ENCODE data around the gene ANKRD39.
"Not testable (repeated sequence)": the region's sequence is repeated elsewhere in the genome, so short reads cannot be mapped to it uniquely, and the experiment has no call there.

Gene ANKRD39, protein sequence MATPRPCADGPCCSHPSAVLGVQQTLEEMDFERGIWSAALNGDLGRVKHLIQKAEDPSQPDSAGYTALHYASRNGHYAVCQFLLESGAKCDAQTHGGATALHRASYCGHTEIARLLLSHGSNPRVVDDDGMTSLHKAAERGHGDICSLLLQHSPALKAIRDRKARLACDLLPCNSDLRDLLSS

DNA sequence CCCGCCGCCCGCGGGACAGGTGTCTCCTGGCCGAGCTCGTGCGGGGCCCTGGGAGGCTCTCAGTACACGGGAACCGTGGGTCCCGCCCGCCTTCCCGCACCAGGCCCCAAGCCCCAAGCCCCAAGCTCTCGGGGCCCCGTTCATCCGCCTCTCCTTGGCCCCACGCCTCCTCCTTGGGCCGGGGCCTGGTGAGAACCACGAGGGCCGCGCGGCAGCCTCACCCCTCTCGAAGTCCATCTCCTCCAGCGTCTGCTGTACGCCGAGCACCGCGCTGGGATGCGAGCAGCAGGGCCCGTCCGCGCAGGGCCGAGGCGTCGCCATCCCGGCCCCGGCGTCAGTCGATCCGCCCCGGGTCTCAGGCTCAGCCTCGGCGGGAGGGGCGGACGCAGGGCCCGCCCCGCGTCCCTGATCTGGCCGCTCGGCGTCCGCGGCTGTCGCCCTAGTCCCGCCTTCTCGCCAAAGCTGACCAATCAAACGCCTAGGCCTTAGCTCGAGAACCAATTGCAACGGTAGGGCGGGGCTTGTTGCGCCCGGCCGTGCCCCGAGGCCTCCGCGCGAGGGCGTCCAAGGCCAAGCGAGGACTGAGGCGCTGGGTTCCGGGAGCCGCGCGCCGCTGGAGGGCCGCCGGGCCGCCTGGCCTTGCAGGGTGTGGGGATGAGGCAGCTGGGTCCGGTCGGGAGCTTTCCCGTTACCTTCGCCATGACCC, at the start of gene ANKRD39:
ANKRD39 (minus strand) TSS at position 350 of the 706 bp plus-strand sequence; CDS start at position 321, 29 bp downstream.
- DNase-seq: peak; percentile 98

DNA sequence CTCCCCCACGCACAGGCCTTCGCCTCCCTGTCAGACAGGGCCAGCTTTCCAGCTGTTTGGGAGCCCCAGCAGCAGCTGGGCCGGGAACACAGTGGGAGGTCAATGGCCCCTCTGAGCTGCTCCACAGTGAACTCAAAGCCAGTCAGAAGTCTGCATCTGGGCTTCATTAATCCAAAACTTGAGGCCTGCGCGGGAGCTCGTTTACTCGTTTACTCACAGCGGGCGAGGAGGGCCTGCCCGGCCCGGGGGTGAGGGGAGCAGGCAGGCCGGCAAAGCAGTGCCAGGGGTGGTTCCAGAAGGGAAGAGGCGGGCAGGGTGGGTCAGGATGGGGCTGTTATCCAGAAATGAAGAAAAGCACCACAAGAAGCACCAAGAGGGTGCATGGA, 48.9 kb upstream of the ANKRD39 start:
- DNase-seq: no peak

DNA sequence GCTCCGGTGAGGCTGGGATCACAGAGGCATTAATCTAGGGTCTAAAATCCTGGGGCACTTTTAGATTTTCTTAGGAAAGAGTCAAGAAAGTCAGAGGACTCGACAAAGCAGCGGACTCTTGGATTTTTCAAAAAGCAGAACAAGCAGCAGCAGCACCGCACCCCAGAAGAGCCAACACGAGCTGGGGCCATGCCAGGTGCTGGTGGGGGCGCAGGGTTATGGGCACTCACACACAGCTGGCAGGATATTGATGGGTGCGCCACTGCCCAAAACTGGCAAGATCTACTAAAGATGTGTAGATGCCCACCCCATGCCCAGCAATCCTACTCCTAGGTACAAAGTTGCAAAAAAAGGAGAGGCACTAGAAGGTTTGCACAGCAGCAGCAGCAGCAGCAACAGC, 46.0 kb upstream of the ANKRD39 start:
- no peak for DNase-seq

GRCh38 chr2:96903318-96903717, 45.5 kb upstream of the ANKRD39 start:
- no peak for DNase-seq

- DNase-seq: no peak
Observed at GRCh38 chr2:96900237-96900636, 42.4 kb upstream of the ANKRD39 start.

- no peak for DNase-seq
Observed at GRCh38 chr2:96899413-96899741, 41.6 kb upstream of the ANKRD39 start.

DNA sequence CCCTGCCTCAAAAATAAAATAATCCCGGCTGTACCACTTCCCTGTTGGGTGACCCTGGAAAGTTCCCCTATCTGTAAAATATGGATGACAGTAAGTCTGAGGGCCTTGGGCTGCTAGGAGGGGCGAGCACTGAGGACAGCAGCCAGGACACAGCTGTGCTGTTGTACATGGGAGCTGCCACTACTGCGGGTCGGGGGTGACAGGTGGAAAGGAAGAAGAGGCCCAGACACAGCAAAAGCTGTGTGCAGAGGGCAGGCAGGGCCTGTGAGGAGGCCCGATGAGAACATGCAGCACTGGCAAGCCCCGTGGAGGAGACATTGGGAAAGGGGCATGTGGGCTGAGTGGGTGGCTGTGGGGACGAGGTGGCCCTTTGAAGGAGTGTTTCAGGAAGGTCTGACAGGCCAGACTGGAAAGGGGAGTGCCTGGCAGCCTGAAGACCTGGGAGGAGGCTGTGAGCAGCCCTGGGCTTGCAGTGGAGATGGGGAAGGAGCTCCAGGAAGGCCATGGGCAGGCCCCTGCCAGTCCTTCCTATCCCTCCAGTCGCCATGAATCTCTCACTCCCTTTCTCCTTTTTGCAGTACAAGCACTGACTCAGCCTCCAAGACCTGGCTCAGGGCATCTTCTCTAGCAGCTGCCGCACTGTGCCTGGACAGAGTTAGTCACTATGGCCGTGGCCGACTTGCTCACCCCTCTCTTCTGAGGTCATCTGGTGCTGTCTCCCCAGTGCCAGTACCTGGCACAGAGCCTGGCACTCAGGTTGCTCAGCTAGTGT, 41.0 kb upstream of the ANKRD39 start:
- no peak for DNase-seq

DNA sequence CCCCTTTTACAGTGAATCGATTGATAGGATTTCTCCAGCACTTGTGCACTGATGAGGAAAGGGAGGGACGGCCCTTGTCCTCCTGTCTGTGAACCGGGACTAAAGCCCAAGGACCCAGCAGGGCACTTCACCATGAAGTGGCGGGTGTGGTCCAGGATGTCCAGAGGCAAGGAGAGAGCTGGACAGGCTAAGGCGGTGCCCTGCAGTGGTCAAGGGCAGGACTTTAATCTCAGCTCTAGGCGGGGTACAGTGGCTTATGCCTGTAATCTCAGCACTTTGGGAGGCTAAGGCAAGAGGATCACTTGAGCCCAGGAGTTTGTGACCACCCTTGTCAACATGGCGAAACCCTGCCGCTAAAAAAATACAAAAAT, 40.3 kb upstream of the ANKRD39 start:
- no peak for DNase-seq

DNA sequence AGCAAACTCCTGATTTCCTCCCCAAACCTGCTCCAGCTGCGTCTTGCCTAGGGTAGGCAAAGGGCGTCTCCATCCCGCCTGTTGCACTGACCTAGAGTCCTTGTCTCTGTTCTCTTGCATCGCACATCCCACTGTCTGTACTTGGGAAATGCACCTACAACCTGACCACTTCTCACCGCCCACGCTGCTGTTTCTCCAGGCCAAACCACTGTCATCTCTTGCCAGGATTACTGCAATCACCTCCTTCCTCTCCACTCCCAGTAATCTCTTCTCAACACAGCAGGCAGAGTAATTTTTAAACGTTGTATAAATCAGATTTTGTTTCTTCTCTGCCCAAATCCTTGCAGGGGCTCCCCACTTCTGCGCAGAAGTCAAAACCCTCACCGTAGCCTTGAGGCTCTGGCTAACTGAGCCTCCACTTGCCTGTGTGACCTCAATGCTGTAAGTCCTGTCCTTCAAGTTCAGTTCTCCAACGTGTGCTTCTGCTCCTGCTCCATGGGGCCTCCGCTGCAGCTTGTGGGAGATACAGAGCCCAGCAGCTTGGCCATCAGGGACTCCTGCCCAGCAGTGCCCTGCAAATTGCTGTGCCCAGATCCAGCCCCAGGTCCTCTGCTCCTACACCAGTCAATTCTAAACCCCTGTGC, 39.8 kb upstream of the ANKRD39 start:
- DNase-seq: no peak

DNA sequence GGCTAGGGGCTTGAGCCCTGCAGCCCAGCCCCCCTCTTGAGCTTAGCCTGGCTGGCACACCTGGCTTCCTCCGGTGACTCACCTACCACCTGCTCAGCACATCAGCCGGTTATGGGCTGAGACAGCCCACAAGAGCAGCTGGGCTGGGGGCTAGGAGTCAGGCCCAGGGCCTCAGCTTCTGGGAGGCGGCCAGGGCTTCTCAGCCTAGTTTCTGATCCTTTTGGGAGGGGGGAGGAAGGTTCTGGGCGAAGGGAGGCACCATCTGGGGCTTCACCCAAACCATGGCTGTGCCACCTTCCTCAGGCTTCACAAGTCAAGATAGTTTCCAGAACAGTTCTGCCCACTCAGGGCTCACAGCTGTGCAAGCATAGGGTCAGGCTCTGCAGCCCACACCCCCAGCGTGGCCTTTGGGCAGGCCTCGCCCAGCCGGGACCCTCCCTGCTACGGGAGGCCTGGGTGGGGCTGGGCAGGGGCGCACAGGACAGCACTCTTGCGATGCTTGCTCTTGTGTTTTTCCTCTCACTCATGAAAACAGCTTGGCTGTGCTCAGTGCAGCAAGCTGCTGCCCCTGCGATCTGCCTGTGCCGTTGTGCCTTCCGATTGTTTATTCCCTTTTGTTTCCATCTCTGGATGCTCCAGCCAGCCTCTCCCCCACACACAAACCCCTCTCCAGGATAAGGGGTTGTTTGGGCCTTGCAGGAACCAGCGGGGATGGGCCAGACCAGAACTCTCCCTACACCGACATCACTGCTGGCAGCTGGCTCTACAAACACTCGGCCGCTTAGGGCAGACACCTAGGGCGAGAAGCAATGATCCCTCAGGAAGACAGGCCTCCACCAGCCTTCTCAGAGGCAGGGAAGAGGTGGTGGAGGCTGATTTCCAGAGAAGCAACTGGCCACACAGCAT, 38.2 kb upstream of the ANKRD39 start:
- DNase-seq: peak; percentile 31

- DNase-seq: no peak
Observed at GRCh38 chr2:96895032-96895745, 37.4 kb upstream of the ANKRD39 start.

GRCh38 chr2:96894151-96894531, 36.3 kb upstream of the ANKRD39 start:
- DNase-seq: no peak

GRCh38 chr2:96893289-96894150, 35.7 kb upstream of the ANKRD39 start:
- no peak for DNase-seq

DNA sequence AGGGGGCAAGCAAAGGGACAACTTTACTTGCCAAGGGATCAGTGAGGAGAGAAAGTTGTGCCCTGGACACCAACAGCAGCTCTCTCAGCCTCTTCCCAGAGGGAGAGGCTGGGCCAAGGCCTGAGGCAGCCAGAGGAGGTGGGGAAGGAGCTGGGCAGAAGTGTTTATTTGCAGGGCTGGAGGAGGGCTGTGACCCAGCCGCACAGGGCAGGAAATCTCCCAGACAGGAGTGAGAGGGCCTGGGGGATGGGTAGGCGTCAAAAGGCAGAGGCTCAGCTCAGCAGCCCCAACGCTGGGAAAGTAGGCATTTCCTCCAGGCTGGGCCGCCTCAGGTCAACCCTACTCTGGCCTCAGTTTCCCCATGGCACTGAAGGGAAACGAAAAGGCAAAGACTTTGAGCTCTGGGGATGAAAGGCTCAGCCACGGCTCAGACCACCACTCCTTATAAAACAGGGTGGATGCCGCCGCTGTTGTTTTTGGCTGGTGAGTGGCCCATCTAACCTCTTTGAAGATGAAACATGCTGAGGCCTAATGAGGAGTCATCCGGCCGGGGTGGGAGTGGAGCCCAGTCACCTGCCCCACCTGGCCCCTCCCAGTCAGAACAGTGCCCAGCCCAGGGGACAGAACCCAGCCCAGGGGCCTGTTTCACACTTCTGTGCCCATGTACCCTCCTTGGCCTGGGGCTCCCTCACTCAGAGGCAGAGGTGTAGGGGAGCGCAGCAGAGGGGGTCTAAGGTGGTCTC, 33.9 kb upstream of the ANKRD39 start:
- no peak for DNase-seq

GRCh38 chr2:96890726-96891385, 33.0 kb upstream of the ANKRD39 start:
- DNase-seq: no peak

DNA sequence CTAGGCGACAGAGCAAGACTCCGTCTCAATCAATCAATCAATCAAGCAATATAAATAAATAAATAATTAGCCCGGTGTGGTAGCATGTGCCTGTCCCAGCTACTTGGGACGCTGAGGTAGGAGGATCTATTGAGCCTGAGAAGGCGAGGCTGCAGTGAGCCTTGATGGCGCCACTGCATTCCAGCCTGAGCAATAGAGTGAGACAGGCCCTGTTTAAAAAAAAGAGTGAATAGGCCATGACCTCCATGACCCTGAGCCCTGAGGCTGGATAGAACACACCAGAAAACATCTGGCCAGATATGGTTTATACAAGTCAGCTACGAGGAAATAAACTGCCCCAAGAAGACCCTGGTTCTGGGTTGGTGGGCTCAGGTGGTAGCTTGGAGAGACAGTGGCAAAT, 32.4 kb upstream of the ANKRD39 start:
- DNase-seq: no peak

DNA sequence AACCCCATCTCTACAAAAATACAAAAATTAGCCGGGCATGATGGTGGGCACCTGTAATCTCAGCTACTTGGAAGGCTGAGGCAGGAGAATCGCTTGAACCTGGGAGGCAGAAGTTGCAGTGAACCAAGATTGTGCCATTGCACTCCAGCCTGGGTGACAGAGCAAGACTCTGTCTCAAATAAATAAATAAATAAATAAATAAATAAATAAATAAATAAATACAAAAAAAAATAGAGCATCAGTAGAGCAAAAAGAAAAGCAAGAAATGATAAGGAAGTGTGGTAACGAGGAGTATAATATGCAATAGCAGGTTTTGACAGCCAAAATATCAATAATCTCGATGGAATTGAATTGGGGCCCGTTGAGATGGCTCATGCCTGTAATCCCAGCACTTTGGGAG, 31.7 kb upstream of the ANKRD39 start:
- not testable (repeated sequence) for DNase-seq

DNA sequence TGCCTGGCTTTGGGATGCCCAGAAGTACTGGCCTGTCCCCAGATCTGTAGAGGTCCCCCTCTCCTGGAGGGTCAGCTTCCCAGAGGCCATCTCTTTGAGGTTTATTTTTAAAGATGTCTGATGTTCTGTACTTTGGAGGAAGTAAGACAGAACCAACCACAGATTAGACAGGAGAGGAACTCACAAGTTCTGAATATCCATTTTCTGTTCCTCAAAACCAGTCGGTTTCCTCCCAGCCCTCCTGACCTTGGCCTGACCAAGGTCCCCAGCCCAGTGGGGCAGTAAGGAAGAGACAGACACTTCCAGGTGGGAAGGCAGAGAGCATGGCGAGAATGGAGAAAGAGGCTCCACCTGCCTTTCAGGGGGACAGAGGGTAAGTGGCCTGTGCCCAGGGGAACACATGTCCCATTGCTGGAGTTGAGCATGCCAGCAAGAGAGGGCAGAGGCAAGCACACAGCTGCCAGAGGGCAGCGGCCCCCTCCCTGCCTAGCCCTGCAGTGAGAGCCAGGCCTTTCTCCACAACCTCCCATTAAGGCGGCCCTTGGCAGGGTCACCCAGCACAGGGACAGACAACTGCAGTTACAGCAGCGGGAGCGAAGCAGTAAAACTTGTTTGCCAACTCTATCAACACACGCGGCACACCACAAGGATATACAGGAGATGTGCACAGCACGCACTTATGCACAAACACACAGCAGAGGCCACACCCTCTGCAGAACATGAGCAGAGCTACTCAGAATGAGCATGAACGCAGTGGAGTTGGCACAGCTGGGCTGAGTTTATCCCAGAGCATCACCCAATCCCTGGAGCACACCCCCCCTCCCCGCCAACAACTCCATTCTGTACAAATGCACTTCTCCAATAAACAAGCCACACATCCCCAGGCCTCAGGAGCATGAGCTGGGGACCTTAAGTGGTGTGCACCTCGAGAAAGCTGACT, 30.5 kb upstream of the ANKRD39 start:
- no peak for DNase-seq

Measured in activated naive CD4-positive, alpha-beta T cell treated with anti-CD3 and anti-CD28 coated beads, Interleukin-2, amount 50 U/mL, for 16 hours (primary cell).